ENCODE measurements around the gene SHLD1. TPM values are rescaled to one million over a fixed set of nuclear protein-coding genes. Genes with fewer than 3 reads are reported as not detected.

Gene SHLD1
- total and polyA plus RNA-seq, 5 donors from 2014 or later: 10.4 to 46.6 (median 27.7) TPM

DNA sequence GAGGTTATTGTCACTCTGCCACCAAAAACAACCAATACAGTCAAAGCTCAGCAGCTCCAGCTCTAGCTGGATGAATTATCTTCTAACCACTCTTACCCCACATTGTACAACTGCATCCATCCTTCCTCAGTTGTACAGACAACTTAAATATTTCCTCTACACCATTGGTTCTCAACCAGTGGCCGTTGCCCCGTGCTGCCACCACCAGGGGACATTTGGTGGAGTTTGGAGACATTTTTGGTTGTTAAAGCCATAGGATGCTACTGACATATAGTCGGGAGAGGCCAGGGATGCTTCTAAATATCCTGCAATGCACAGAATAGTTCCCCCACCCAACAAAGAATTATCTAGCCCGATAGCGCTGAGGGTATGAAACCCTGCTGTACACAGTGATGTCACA is 59.3 kb downstream of the SHLD1 start:
- no peak for ATAC-seq (ENCODE audit: low read depth in 2 of 2)
- H3K4me1 Mint-ChIP-seq: peaks cover 11 to 30% (median 27%) of the 10 kb centered on the region in 4 donors
- no peak for DNase-seq
- Histone ChIP-seq H3K36me3 (ENCODE audit: control insufficient read depth, insufficient read depth, low read length) (no peaks in the 10 kb centered on the region), H3K4me3 (ENCODE audit: low read depth, low read length) (no peak overlapping the region), H3K4me1 (ENCODE audit: control insufficient read depth, insufficient read depth, low read length, poor library complexity, severe bottlenecking) (no peaks in the 10 kb centered on the region), H3K9me3 (ENCODE audit: control insufficient read depth in 2 of 2, low read length in 2 of 2) (no peaks in the 10 kb centered on the region), H3K27ac (ENCODE audit: insufficient read depth, low read length, poor library complexity, severe bottlenecking) (no peak overlapping the region), H3K27me3 (ENCODE audit: control insufficient read depth, insufficient read depth, low read length) (no peaks in the 10 kb centered on the region)
- no peaks in the 10 kb centered on the region for H3K27me3 Mint-ChIP-seq
- H3K36me3 Mint-ChIP-seq: peaks cover 19% of the 10 kb centered on the region
- no peaks in the 10 kb centered on the region for H3K9me3 Mint-ChIP-seq
- H3K4me3 Mint-ChIP-seq: no peak overlapping the region
- H3K27ac Mint-ChIP-seq: peak overlapping the region in 2 of 3 donors; percentile 23 to 77

DNA sequence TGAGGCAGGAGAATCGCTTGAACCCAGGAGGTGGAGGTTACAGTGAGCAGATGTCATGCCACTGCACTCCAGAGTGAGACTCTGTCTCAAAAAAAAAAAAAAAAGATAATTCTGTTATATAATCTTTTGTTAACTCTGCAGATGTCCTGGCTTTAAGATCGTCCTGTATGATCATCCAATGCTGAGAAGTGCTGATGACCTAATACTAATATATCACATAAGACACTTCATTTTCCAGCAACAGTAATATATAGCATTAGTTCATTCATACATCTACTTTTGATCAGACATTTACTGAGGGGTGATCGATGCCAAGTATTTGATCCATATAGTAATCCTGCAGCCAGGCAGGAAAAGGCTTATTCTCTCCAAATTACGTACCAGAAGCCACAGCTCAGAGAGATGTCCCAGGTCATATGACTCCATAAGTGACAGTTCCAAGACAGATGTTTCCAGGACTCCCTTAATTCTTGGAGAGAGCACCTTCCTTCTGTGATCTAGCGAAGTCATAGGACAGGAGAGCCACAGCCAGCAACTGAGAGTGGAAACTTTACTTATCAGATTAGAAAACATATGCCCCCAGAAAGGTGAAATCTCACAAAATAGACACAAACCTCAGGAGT is 60.7 kb downstream of the SHLD1 start:
- ATAC-seq (ENCODE audit: low read depth in 2 of 2): no peak
- peaks cover 5 to 21% (median 19%) of the 10 kb centered on the region in 4 donors for H3K4me1 Mint-ChIP-seq

GRCh38 chr20:5811746-5812145 is 61.5 kb downstream of the SHLD1 start:
- no peak for ATAC-seq (ENCODE audit: low read depth in 2 of 2)
- H3K27ac Mint-ChIP-seq: peak overlapping the region in 1 of 3 donors; percentile 38

More for the DNA sequence above, 60.7 kb downstream of the SHLD1 start:
- peaks cover 15% of the 10 kb centered on the region for H3K36me3 Mint-ChIP-seq
- Histone ChIP-seq H3K27ac (ENCODE audit: insufficient read depth, low read length, poor library complexity, severe bottlenecking) (no peak overlapping the region), H3K4me3 (ENCODE audit: low read depth, low read length) (no peak overlapping the region), H3K27me3 (ENCODE audit: control insufficient read depth, insufficient read depth, low read length) (no peaks in the 10 kb centered on the region), H3K4me1 (ENCODE audit: control insufficient read depth, insufficient read depth, low read length, poor library complexity, severe bottlenecking) (no peaks in the 10 kb centered on the region), H3K9me3 (ENCODE audit: control insufficient read depth in 2 of 2, low read length in 2 of 2) (no peaks in the 10 kb centered on the region), H3K36me3 (ENCODE audit: control insufficient read depth, insufficient read depth, low read length) (no peaks in the 10 kb centered on the region)
- no peak for DNase-seq
- no peak overlapping the region for H3K27ac Mint-ChIP-seq
- H3K9me3 Mint-ChIP-seq: no peaks in the 10 kb centered on the region
- no peak overlapping the region for H3K4me3 Mint-ChIP-seq
- no peaks in the 10 kb centered on the region for H3K27me3 Mint-ChIP-seq

DNA sequence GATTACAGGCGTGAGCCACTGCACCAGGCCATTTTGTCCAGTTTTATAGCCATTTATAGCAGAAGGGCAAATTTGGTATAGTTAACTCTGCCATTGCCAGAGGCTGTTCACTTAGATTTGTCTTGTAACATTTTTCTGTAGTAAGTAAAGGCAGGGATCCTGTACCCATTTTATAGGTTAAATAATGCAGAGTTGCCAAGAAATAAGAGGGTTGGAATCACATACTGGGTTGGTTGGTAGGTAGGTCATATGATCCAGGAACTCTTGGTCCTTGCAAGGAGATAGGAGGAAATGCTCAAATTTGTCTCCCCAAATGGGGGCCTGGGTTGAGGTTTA is 68.1 kb downstream of the SHLD1 start:
- peaks cover 12 to 19% (median 15%) of the 10 kb centered on the region in 4 donors for H3K4me1 Mint-ChIP-seq
- H3K9me3 Mint-ChIP-seq: no peaks in the 10 kb centered on the region
- Histone ChIP-seq H3K36me3 (ENCODE audit: control insufficient read depth, insufficient read depth, low read length) (peaks cover 4% of the 10 kb centered on the region), H3K9me3 (ENCODE audit: control insufficient read depth in 2 of 2, low read length in 2 of 2) (no peaks in the 10 kb centered on the region), H3K4me1 (ENCODE audit: control insufficient read depth, insufficient read depth, low read length, poor library complexity, severe bottlenecking) (no peaks in the 10 kb centered on the region), H3K27ac (ENCODE audit: insufficient read depth, low read length, poor library complexity, severe bottlenecking) (no peak overlapping the region), H3K27me3 (ENCODE audit: control insufficient read depth, insufficient read depth, low read length) (no peaks in the 10 kb centered on the region), H3K4me3 (ENCODE audit: low read depth, low read length) (no peak overlapping the region)
- H3K27me3 Mint-ChIP-seq: no peaks in the 10 kb centered on the region
- ATAC-seq (ENCODE audit: low read depth in 2 of 2) (no peak), DNase-seq (no peak)
- no peak overlapping the region for H3K4me3 Mint-ChIP-seq
- H3K36me3 Mint-ChIP-seq: peaks cover 11% of the 10 kb centered on the region
- no peak overlapping the region for H3K27ac Mint-ChIP-seq

More at GRCh38 chr20:5811746-5812145, 61.5 kb downstream of the SHLD1 start:
- no peaks in the 10 kb centered on the region for H3K9me3 Mint-ChIP-seq
- peaks cover 12% of the 10 kb centered on the region for H3K36me3 Mint-ChIP-seq
- peaks cover 7 to 17% (median 16%) of the 10 kb centered on the region in 4 donors for H3K4me1 Mint-ChIP-seq
- Histone ChIP-seq H3K27me3 (ENCODE audit: control insufficient read depth, insufficient read depth, low read length) (no peaks in the 10 kb centered on the region), H3K4me3 (ENCODE audit: low read depth, low read length) (no peak overlapping the region), H3K36me3 (ENCODE audit: control insufficient read depth, insufficient read depth, low read length) (no peaks in the 10 kb centered on the region), H3K27ac (ENCODE audit: insufficient read depth, low read length, poor library complexity, severe bottlenecking) (no peak overlapping the region), H3K4me1 (ENCODE audit: control insufficient read depth, insufficient read depth, low read length, poor library complexity, severe bottlenecking) (no peaks in the 10 kb centered on the region), H3K9me3 (ENCODE audit: control insufficient read depth in 2 of 2, low read length in 2 of 2) (no peaks in the 10 kb centered on the region)
- no peak overlapping the region for H3K4me3 Mint-ChIP-seq
- no peaks in the 10 kb centered on the region for H3K27me3 Mint-ChIP-seq
- DNase-seq: no peak

- H3K27ac ChIP-seq (ENCODE audit: insufficient read depth, low read length, poor library complexity, severe bottlenecking): no peak overlapping the region
- no peaks in the 10 kb centered on the region for H3K9me3 Mint-ChIP-seq
- ATAC-seq (ENCODE audit: low read depth in 2 of 2): no peak
- no peak for DNase-seq
- no peaks in the 10 kb centered on the region for H3K9me3 ChIP-seq (ENCODE audit: control insufficient read depth in 2 of 2, low read length in 2 of 2)
- H3K4me1 ChIP-seq (ENCODE audit: control insufficient read depth, insufficient read depth, low read length, poor library complexity, severe bottlenecking): no peaks in the 10 kb centered on the region
- H3K36me3 ChIP-seq (ENCODE audit: control insufficient read depth, insufficient read depth, low read length): peaks cover 4% of the 10 kb centered on the region
- peaks cover 14% of the 10 kb centered on the region for H3K36me3 Mint-ChIP-seq
- H3K27me3 ChIP-seq (ENCODE audit: control insufficient read depth, insufficient read depth, low read length): no peaks in the 10 kb centered on the region
- no peaks in the 10 kb centered on the region for H3K27me3 Mint-ChIP-seq
- H3K4me3 Mint-ChIP-seq: no peak overlapping the region
- no peak overlapping the region for H3K4me3 ChIP-seq (ENCODE audit: low read depth, low read length)
- H3K27ac Mint-ChIP-seq: peak overlapping the region in 2 of 3 donors; percentile 3 to 47
- peaks cover 16 to 25% (median 20%) of the 10 kb centered on the region in 4 donors for H3K4me1 Mint-ChIP-seq
Measured at GRCh38 chr20:5820738-5821137, 70.5 kb downstream of the SHLD1 start.

GRCh38 chr20:5821627-5822215 is 71.5 kb downstream of the SHLD1 start:
- H3K27ac Mint-ChIP-seq: no peak overlapping the region
- no peak overlapping the region for H3K4me3 Mint-ChIP-seq
- H3K27me3 ChIP-seq (ENCODE audit: control insufficient read depth, insufficient read depth, low read length): no peaks in the 10 kb centered on the region
- no peak overlapping the region for H3K27ac ChIP-seq (ENCODE audit: insufficient read depth, low read length, poor library complexity, severe bottlenecking)
- peaks cover 16 to 28% (median 19%) of the 10 kb centered on the region in 4 donors for H3K4me1 Mint-ChIP-seq
- peaks cover 4% of the 10 kb centered on the region for H3K36me3 ChIP-seq (ENCODE audit: control insufficient read depth, insufficient read depth, low read length)
- no peaks in the 10 kb centered on the region for H3K9me3 Mint-ChIP-seq
- H3K27me3 Mint-ChIP-seq: no peaks in the 10 kb centered on the region
- no peak overlapping the region for H3K4me3 ChIP-seq (ENCODE audit: low read depth, low read length)
- DNase-seq (no peak), ATAC-seq (ENCODE audit: low read depth in 2 of 2) (no peak)
- no peaks in the 10 kb centered on the region for H3K9me3 ChIP-seq (ENCODE audit: control insufficient read depth in 2 of 2, low read length in 2 of 2)
- peaks cover 16% of the 10 kb centered on the region for H3K36me3 Mint-ChIP-seq
- H3K4me1 ChIP-seq (ENCODE audit: control insufficient read depth, insufficient read depth, low read length, poor library complexity, severe bottlenecking): no peaks in the 10 kb centered on the region

GRCh38 chr20:5822569-5822968 is 72.4 kb downstream of the SHLD1 start:
- H3K27me3 ChIP-seq (ENCODE audit: control insufficient read depth, insufficient read depth, low read length): no peaks in the 10 kb centered on the region
- peaks cover 4% of the 10 kb centered on the region for H3K36me3 ChIP-seq (ENCODE audit: control insufficient read depth, insufficient read depth, low read length)
- no peaks in the 10 kb centered on the region for H3K9me3 Mint-ChIP-seq
- no peak overlapping the region for H3K4me3 Mint-ChIP-seq
- H3K4me1 Mint-ChIP-seq: peaks cover 15 to 28% (median 20%) of the 10 kb centered on the region in 4 donors
- peaks cover 18% of the 10 kb centered on the region for H3K36me3 Mint-ChIP-seq
- DNase-seq (no peak), ATAC-seq (ENCODE audit: low read depth in 2 of 2) (peak in 1 of 2 donors; percentile 28)
- no peaks in the 10 kb centered on the region for H3K27me3 Mint-ChIP-seq
- no peak overlapping the region for H3K4me3 ChIP-seq (ENCODE audit: low read depth, low read length)
- H3K27ac ChIP-seq (ENCODE audit: insufficient read depth, low read length, poor library complexity, severe bottlenecking): no peak overlapping the region
- no peaks in the 10 kb centered on the region for H3K9me3 ChIP-seq (ENCODE audit: control insufficient read depth in 2 of 2, low read length in 2 of 2)
- H3K4me1 ChIP-seq (ENCODE audit: control insufficient read depth, insufficient read depth, low read length, poor library complexity, severe bottlenecking): no peaks in the 10 kb centered on the region
- H3K27ac Mint-ChIP-seq: peak overlapping the region in 1 of 3 donors; percentile 4
